Frontal cortex (tissue), 4 donors: ENCODE measurements around the gene CYTH2. TPM values are rescaled to one million over a fixed set of nuclear protein-coding genes. Genes with fewer than 3 reads are reported as not detected.

Experiments
- DNase-seq, 2 donors: peaks; one replicate each; pipeline ENCODE4 v3.0.0; 2012; ENCODE audit warnings: low spot score in 2 of 2
- FAIRE-seq: peaks from 2 replicates; lab custom pipeline; 2012; peaks lifted over from hg19 to GRCh38; lab: Jason Lieb, UNC
- total RNA-seq: library from RNA; depleted of rRNA; stranded (reverse); fragments of >200 nt; gene quantifications from one replicate; pipeline ENCODE4 v1.2.3, GENCODE V29; 2014
- donor health status: control.
- donor health status: control.
- donor health status: control.

The CYTH2 gene
- total RNA-seq, 1 donor from 2014 or later, result 78.3 TPM

DNA sequence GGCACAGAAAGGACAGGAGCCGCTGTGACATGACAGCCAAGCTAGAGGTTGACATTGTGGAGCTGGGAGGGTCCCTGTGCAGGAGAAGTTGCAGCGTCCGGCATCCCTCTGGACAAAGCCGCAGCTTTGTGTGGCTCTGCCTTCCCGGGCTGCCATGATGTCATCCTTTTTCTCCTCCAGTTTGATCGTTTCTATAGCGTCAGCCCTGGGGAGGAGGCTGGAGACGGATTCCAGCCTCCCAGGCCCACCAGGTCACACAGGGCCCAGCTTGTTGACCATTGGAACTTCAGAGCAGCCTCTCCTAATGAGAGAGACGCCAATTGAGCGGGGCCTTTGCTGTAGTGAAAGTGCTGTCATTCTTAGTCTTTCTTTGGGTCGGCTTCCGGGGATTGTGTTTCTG, 17.5 kb upstream of the CYTH2 start:
- no peak for FAIRE-seq

GRCh38 chr19:48452289-48453190, 16.6 kb upstream of the CYTH2 start:
- FAIRE-seq (no peak), DNase-seq (no peak)

More for the DNA sequence above, 17.5 kb upstream of the CYTH2 start:
- no peak for DNase-seq

DNA sequence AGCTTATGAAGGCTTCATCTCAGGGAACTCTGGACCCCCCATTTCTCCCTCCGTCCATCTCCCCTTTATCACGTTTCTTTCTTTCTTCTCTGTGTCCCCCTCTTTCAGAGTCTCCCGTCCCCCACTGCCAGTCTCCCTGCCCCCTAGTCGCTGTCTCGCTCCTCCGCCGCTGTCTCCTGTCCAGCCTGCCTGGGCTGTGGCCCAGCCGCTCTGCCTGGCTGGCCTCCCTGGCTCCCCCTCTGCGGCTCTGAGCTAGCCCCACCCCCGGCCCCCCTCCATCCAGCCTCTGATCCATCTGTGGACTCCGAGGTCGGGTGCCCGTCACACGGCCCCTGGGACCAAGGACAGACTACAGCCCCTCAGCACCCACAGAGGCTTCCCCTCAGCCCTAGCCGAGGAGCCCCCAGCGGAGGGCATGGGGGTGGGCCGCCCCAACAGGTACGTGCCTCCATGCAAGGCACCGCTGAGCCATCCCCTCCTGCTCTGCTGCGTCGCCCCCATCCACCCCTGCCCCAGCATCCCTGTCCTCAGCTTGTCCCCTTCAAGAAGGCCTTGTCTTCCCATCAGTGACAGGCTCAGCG, 14.9 kb upstream of the CYTH2 start:
- DNase-seq (no peak), FAIRE-seq (no peak)

DNA sequence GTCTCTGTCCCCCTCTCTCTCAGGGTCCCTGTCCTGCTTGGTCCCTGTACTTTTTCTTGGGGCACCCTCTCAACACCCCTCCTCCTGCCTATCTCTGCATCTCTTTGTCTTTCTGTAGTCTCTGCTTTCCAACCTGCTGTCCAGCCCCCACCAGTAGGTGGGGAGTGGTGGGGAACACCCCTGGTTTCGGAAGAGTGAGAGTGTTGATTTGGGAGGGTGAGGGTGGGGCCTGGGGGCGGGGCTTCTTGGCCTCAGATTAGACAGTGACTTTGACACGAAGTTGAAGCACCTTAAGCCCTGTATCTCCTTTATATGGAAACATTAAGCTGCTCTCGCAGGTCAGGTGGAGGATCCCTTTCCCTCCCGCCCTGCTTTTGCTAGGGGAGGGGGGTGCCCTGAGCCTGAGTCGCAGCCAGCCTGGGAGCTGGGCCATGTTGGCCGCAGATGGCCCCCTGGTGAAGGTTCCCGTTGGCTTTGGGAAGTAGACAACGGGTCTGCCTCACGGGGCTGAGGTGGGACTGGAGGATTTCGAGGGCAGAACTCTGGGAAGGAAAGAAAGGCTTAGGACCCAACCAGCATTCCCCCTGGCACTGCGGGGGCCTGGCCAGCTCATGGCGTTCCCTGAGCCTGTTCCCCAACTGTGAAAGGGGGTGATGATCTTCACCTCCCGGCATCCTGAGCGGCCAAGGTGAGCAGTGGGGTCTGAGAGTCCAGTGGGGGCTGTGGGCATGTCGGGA, 13.8 kb upstream of the CYTH2 start, which contains the start of gene KCNJ14:
Gene KCNJ14, plus strand, starts transcription at position 404 of the 737 bp plus-strand sequence. CDS start 6,151 bp downstream, outside the sequence.
- DNase-seq (no peak), FAIRE-seq (no peak)

DNA sequence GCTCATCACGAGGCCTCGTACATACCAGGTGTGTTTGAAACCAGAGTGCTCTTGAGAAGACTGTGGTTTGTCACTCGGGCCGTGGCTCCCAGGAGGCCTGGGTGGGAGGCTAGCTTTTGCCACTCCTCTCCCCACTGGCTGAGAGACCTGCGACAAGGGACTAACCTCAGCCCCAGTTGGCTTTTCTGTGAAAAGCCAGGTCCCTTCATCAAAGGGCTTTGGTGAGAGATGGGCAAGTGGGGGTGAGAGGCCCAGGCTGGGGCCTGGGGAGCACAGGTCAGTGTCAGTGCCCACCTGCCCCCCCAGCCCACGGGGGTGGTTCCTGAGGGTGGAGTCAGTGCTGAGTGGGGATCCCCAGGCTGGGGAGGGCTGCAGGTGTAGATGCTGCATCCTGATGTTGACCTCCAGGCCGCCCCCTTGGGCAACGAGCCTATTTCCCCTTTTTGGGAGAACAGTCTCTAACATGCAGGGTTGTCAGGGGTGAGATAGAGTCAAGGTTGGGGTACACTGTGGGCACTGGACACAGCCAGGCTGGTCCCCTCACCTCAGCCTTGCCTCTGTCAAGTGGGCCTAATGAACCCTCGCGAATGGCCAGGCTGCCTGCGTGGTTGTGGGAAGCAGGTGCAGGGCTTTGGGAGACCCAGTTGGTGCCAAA, 13.1 kb upstream of the CYTH2 start:
- DNase-seq, result no peak
- no peak for FAIRE-seq

- DNase-seq, result no peak
- no peak for FAIRE-seq
Observed at GRCh38 chr19:48456864-48457263, 12.3 kb upstream of the CYTH2 start.

DNA sequence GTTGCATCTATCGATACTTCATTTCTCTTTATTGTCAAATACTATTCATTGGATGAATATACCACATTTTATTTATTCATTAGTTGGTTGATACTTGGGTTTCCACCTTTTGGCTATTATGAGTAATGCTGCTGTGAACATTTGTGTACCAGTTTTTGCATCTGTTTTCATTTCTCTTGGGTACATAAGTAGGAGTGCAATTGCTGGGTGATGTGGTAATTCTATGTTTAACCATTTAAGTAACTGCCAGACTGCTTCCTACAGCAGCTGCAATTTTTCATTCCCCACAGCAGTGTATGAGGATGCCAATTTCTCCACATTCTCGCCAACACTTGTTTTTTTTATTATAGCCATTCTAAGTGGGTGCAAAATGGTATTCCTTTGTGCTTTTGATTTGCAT, 11.2 kb upstream of the CYTH2 start:
- no peak for DNase-seq

GRCh38 chr19:48461651-48461981, 7.6 kb upstream of the CYTH2 start:
- FAIRE-seq (no peak), DNase-seq (no peak)

More for the DNA sequence above, 11.2 kb upstream of the CYTH2 start:
- no peak for FAIRE-seq

DNA sequence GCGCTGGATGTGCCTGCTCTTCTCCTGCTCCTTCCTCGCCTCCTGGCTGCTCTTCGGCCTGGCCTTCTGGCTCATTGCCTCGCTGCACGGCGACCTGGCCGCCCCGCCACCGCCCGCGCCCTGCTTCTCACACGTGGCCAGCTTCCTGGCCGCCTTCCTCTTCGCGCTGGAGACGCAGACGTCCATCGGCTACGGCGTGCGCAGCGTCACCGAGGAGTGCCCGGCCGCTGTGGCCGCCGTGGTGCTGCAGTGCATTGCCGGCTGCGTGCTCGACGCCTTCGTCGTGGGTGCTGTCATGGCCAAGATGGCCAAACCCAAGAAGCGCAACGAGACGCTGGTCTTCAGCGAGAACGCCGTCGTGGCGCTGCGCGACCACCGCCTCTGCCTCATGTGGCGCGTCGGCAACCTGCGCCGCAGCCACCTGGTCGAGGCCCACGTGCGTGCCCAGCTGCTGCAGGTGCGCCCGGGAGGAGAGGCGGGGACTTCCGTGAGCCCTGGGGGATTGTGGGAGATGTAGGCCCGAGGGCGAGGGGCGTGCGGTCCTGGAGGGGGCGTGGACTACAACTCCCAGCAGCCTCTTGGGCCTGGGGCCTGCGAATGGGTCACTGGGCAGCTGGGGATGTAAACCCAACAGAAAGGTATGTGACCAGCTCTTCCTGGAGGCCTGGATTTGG, 7.0 kb upstream of the CYTH2 start:
- DNase-seq (no peak), FAIRE-seq (no peak)

GRCh38 chr19:48465215-48465614, 4.0 kb upstream of the CYTH2 start:
- DNase-seq, result no peak
- no peak for FAIRE-seq

GRCh38 chr19:48466561-48467325, 2.4 kb upstream of the CYTH2 start:
- no peak for FAIRE-seq
- no peak for DNase-seq

GRCh38 chr19:48468772-48469288, 339 bp upstream of the CYTH2 start:
- DNase-seq, result peak; percentile 97
- FAIRE-seq, result peak; percentile 99

DNA sequence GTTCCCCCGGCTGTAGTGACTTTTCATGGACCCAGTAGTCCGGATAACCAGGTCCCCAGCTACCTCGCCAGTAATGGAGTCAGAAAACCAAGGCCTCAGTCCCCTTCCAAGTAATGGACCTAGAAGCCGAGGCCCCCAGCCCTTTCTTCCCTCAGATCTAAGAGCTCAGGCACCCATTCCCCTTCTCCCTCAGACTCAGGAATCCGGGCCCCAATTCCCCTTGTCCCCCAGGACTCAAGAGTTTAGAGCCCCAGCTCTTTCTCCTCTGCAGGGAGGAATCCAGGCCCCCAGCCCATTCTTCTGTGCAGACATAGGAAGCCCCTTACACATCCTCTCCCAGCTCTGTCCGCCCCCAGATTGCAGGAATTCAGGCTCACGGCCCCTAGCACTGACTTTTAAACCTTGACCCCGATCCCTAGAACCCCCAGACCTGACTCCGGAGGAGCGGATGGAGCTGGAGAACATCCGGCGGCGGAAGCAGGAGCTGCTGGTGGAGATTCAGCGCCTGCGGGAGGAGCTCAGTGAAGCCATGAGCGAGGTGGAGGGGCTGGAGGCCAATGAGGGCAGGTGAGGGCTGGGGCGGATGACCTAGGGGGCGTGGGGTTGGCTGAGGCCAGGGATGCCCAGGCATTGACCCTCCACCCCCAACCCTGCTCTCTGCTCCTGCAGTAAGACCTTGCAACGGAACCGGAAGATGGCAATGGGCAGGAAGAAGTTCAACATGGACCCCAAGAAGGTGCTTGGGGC, 938 bp downstream of the CYTH2 start:
- no peak for FAIRE-seq
- no peak for DNase-seq

- FAIRE-seq (no peak), DNase-seq (no peak)
Observed at GRCh38 chr19:48470856-48471255, 1.7 kb downstream of the CYTH2 start.

DNA sequence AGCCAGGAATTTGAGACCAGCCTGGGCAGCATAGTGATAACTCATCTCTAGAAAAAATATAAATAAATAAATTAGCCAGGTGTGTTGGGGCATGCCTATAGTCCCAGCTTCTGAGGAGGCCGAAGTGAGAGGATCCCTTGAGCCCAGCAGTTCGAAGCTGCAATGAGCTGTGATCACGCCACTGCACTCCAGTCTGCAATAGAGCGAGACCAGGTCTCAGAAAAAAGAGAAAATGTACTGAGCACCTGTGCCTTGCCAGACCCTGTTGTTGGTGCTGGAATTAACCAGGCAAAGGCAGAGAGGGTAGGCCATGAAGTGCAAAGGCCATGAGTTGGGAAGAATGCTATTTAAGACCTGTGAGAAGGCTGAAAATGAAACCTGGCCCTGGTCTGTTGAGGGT, 2.7 kb downstream of the CYTH2 start:
- DNase-seq, result no peak
- no peak for FAIRE-seq

DNA sequence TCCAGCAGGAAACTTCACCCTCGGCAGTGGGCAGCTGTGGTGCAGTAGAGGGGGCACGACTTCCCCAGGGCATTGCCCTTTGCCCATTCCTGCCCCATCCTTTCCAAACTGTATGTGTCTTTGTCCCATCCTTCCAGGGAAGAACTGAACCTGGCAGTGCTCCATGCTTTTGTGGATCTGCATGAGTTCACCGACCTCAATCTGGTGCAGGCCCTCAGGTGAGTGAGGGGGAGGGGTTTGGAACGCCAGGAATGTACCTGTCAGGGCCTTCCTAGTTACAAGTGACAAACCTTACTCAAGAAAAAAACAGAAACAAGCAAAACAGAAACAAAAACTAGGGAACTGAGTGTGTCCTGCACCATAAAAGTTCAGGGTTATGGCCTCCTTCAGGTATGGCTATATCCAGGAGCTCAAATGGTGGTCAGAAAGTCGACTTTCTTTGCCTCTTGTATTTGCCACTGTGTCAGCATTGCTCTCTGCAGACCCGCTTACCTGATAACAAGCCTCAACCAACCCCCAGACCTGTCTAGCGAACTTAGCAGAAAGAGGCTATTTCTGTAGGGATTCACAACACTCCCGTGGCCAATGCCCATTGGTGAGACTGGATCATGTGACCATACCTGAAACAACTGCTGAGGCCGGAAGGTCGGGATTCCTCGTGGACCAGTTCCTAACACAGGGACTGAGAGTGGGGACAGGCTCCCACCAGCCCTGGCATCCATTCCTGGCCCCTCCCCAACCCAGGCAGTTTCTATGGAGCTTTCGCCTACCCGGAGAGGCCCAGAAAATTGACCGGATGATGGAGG, 4.2 kb downstream of the CYTH2 start:
- no peak for FAIRE-seq
- DNase-seq, result no peak

GRCh38 chr19:48474084-48474592, 5.0 kb downstream of the CYTH2 start:
- no peak for FAIRE-seq
- DNase-seq, result no peak
